HepG2 (cell line): ENCODE measurements around the gene POU2AF3. TPM values are rescaled to one million over a fixed set of nuclear protein-coding genes. Genes with fewer than 3 reads are reported as not detected.

Experiments used
- KLF13 ChIP-seq: sonication (generic); formaldehyde crosslinking; IDR thresholded peaks from 2 replicates; pipeline ENCODE4 v1.4.0; 2020; ENCODE audit warnings: mild to moderate bottlenecking, missing genetic modification reagents
- MIXL1 ChIP-seq: IDR thresholded peaks from 2 replicates; pipeline ENCODE4 v1.6.1; 2016
- MXD1 ChIP-seq: sonication (generic); formaldehyde crosslinking; IDR thresholded peaks from 2 replicates; pipeline ENCODE4 v1.4.0; 2020; ENCODE audit warnings: mild to moderate bottlenecking, missing genetic modification reagents
- PLRG1 ChIP-seq: fragments of 450-650 bp; conservative IDR thresholded peaks from 2 replicates; pipeline ENCODE4 v1.6.1; 2016
- SAP130 ChIP-seq: IDR thresholded peaks from 2 replicates; pipeline ENCODE4 v1.6.1; 2016; ENCODE audit warnings: low read depth
- STAT5B ChIP-seq: sonication (generic); formaldehyde crosslinking; IDR thresholded peaks from 2 replicates; pipeline ENCODE4 v1.4.0; 2020; ENCODE audit warnings: missing genetic modification reagents
- TCF7 ChIP-seq: sonication (generic); IDR thresholded peaks from 2 replicates; pipeline ENCODE4 v1.6.1; 2016; ENCODE audit warnings: antibody characterized with exemption, low read depth
- ZBTB14 ChIP-seq: sonication (generic); formaldehyde crosslinking; IDR thresholded peaks from 2 replicates; pipeline ENCODE4 v1.4.0; 2020; ENCODE audit warnings: missing genetic modification reagents
- ZBTB8A ChIP-seq: sonication (generic); formaldehyde crosslinking; IDR thresholded peaks from 2 replicates; pipeline ENCODE4 v1.4.0; 2020; ENCODE audit warnings: mild to moderate bottlenecking, low read depth, missing genetic modification reagents, borderline replicate concordance
- ZFP36L1 ChIP-seq: sonication (generic); formaldehyde crosslinking; IDR thresholded peaks from 2 replicates; pipeline ENCODE4 v1.8.0; 2022; ENCODE audit warnings: mild to moderate bottlenecking, missing genetic modification reagents, moderate library complexity
- ZNF431 ChIP-seq: sonication (generic); formaldehyde crosslinking; IDR thresholded peaks from 2 replicates; pipeline ENCODE4 v1.9.0; 2022; ENCODE audit warnings: missing genetic modification reagents, low read depth, mild to moderate bottlenecking, borderline replicate concordance
- ZNF503 ChIP-seq: sonication (generic); formaldehyde crosslinking; IDR thresholded peaks from 2 replicates; pipeline ENCODE4 v1.4.0; 2020; ENCODE audit warnings: missing genetic modification reagents
- ZNF558 ChIP-seq: sonication (generic); formaldehyde crosslinking; IDR thresholded peaks from 2 replicates; pipeline ENCODE4 v1.9.0; 2022; ENCODE audit warnings: mild to moderate bottlenecking, missing genetic modification reagents, borderline replicate concordance
- ZNF598 ChIP-seq: sonication (generic); formaldehyde crosslinking; IDR thresholded peaks from 2 replicates; pipeline ENCODE4 v1.5.1; 2020; ENCODE audit warnings: mild to moderate bottlenecking, missing genetic modification reagents, borderline replicate concordance
- ZNF687 ChIP-seq: sonication (generic); formaldehyde crosslinking; IDR thresholded peaks from 2 replicates; pipeline ENCODE4 v1.5.1; 2020; ENCODE audit warnings: mild to moderate bottlenecking, missing genetic modification reagents, moderate library complexity
- ZNF781 ChIP-seq: sonication (generic); formaldehyde crosslinking; IDR thresholded peaks from 2 replicates; pipeline ENCODE4 v1.5.1; 2020; ENCODE audit warnings: borderline replicate concordance, mild to moderate bottlenecking, missing genetic modification reagents; ENCODE audit errors: not compliant biosample characterization
- polyA plus RNA-seq, 8 experiments: library from polyadenylated mRNA; depleted of rRNA in 3 of 8; stranded (reverse) in 7 of 8; unstranded in 1 of 8; fragments of >200 nt; fragmentation: Illumina TruSeq in 4 of 8; extraction: Trizol in 4 of 8; gene quantifications; 2 replicates each; pipeline versions ENCODE4 v1.2.1 to v1.2.3, GENCODE V29; 2011 to 2016; ENCODE audit warnings: low read depth in 4 of 8, missing spikeins in 1 of 8, mixed read lengths in 1 of 8; ENCODE audit not compliant: insufficient read depth in 1 of 8
- total RNA-seq, 5 experiments: library from RNA; depleted of rRNA; stranded (reverse); fragments of >200 nt; fragmentation: Illumina TruSeq; extraction: Trizol; gene quantifications; 2 replicates each; pipeline ENCODE4 v1.2.3, GENCODE V29; 2016; ENCODE audit warnings: low read depth in 1 of 5
- TF ChIP-seq, protein P1 (sequence below): sonication (generic); formaldehyde crosslinking; IDR thresholded peaks from 2 replicates; pipeline ENCODE4 v1.5.0; 2020; ENCODE audit warnings: mild to moderate bottlenecking, missing genetic modification reagents
- TF ChIP-seq, protein P2 (sequence below): IDR thresholded peaks from 2 replicates; pipeline ENCODE4 v1.6.1; 2016; ENCODE audit warnings: control low read depth

Gene POU2AF3
- total and polyA plus RNA-seq, 2 of the 13 experiments (the other 11 are each of a cell fraction or from before 2014, with no cell fraction given): 7.8 to 71.2 TPM

- TF ChIP-seq PLRG1 (no peak), MXD1 (CRISPR knock-in tag) (no peak), ZNF558 (CRISPR knock-in tag) (no peak), ZBTB8A (no peak), ZNF687 (peak; percentile 53), STAT5B (CRISPR knock-in tag) (no peak), ZBTB14 (no peak), KLF13 (CRISPR knock-in tag) (no peak), ZNF598 (no peak), MIXL1 (0 out of 2 replicates have a peak, but pooled peaks have one; percentile 29), SAP130 (CRISPR knock-in tag) (no peak), ZNF781 (no peak), ZNF431 (CRISPR knock-in tag) (no peak), ZNF503 (CRISPR knock-in tag) (no peak), ZFP36L1 (CRISPR knock-in tag) (no peak), TCF7 (peak; percentile 85)
- TF ChIP-seq, protein P1, sequence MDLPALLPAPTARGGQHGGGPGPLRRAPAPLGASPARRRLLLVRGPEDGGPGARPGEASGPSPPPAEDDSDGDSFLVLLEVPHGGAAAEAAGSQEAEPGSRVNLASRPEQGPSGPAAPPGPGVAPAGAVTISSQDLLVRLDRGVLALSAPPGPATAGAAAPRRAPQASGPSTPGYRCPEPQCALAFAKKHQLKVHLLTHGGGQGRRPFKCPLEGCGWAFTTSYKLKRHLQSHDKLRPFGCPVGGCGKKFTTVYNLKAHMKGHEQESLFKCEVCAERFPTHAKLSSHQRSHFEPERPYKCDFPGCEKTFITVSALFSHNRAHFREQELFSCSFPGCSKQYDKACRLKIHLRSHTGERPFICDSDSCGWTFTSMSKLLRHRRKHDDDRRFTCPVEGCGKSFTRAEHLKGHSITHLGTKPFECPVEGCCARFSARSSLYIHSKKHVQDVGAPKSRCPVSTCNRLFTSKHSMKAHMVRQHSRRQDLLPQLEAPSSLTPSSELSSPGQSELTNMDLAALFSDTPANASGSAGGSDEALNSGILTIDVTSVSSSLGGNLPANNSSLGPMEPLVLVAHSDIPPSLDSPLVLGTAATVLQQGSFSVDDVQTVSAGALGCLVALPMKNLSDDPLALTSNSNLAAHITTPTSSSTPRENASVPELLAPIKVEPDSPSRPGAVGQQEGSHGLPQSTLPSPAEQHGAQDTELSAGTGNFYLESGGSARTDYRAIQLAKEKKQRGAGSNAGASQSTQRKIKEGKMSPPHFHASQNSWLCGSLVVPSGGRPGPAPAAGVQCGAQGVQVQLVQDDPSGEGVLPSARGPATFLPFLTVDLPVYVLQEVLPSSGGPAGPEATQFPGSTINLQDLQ: no peak
- TF ChIP-seq, protein P2, sequence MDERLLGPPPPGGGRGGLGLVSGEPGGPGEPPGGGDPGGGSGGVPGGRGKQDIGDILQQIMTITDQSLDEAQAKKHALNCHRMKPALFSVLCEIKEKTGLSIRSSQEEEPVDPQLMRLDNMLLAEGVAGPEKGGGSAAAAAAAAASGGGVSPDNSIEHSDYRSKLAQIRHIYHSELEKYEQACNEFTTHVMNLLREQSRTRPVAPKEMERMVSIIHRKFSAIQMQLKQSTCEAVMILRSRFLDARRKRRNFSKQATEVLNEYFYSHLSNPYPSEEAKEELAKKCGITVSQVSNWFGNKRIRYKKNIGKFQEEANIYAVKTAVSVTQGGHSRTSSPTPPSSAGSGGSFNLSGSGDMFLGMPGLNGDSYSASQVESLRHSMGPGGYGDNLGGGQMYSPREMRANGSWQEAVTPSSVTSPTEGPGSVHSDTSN (CRISPR knock-in tag): no peak
These were observed 57.8 kb downstream of the POU2AF3 start (continued) for GRCh38 chr11:111355956-111356659.
